ENCODE measurements around the gene ZNF568.

The ZNF568 gene

GRCh38 chr19:37007587-37008220, 91.6 kb downstream of the ZNF568 start:
- Histone ChIP-seq H3K36me3 (ENCODE audit: insufficient read depth, low read length) (no peaks in the 10 kb centered on the region), H3K4me2 (ENCODE audit: low read length) (no peak overlapping the region), H3K9ac (ENCODE audit: low read depth, low read length) (no peak overlapping the region), H3K27me3 (ENCODE audit: control insufficient read depth, insufficient read depth, low read length) (no peaks in the 10 kb centered on the region), H3K4me3 (ENCODE audit: low read length) (peak overlapping the region; percentile 52), H3K4me1 (ENCODE audit: control insufficient read depth, insufficient read depth, low read length) (no peaks in the 10 kb centered on the region), H3K9me3 (replicated peaks; ENCODE audit: low read length) (peaks cover 23% of the 10 kb centered on the region)

DNA sequence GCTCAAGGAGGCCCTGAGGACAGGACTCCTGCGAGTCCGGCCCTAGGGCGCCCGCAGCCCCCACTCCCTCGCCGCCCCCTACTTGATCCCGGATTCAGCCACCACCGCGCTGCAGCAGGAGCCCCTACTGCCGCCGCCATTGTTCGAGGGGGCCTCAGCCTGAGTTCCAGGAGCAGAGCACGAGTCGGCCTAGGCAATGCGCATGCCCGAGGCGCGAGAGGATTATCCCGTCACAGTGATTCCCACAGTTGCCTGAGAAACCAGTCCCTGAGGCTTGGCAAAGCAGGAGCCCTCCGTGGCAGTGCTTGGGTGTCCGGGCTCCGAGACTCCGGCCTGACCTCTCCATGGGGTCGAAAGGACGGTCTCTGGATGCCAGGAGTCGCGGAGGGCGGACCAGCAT, 93.7 kb downstream of the ZNF568 start:
- no peaks in the 10 kb centered on the region for H3K36me3 ChIP-seq (ENCODE audit: insufficient read depth, low read length)
- peaks cover 36% of the 10 kb centered on the region for H3K9me3 ChIP-seq (replicated peaks; ENCODE audit: low read length)
- no peak overlapping the region for H3K4me2 ChIP-seq (ENCODE audit: low read length)
- H3K4me3 ChIP-seq (ENCODE audit: low read length) = no peak overlapping the region
- no peaks in the 10 kb centered on the region for H3K27me3 ChIP-seq (ENCODE audit: control insufficient read depth, insufficient read depth, low read length)
- no peak overlapping the region for H3K9ac ChIP-seq (ENCODE audit: low read depth, low read length)
- no peaks in the 10 kb centered on the region for H3K4me1 ChIP-seq (ENCODE audit: control insufficient read depth, insufficient read depth, low read length)

- peaks cover 46% of the 10 kb centered on the region for H3K9me3 ChIP-seq (replicated peaks; ENCODE audit: low read length)
- no peaks in the 10 kb centered on the region for H3K36me3 ChIP-seq (ENCODE audit: insufficient read depth, low read length)
- no peaks in the 10 kb centered on the region for H3K27me3 ChIP-seq (ENCODE audit: control insufficient read depth, insufficient read depth, low read length)
- H3K9ac ChIP-seq (ENCODE audit: low read depth, low read length) = no peak overlapping the region
- no peaks in the 10 kb centered on the region for H3K4me1 ChIP-seq (ENCODE audit: control insufficient read depth, insufficient read depth, low read length)
- no peak overlapping the region for H3K4me3 ChIP-seq (ENCODE audit: low read length)
- H3K4me2 ChIP-seq (ENCODE audit: low read length) = no peak overlapping the region
These were observed 96.1 kb downstream of the ZNF568 start for GRCh38 chr19:37012093-37012745.

DNA sequence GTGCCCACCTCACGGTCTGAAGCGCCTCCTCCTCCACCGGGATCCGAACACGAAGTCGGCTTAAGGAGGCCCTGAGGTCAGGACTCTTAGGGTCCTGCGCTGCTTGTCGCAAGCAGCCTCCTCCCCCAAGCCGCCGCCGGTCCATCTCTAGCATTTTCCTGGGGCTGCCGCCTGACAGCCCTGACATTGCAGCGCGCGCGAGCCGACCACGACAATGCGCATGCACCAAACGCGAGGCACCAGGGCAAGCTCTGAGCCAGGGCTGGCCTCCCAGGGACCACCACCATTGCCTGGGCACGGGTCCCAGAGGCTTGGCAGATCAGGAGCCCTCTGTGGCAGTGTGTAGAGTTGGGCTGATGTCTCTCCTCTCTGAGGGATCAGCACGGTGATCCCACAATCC, 98.3 kb downstream of the ZNF568 start:
- no peak overlapping the region for H3K9ac ChIP-seq (ENCODE audit: low read depth, low read length)
- no peak overlapping the region for H3K4me3 ChIP-seq (ENCODE audit: low read length)
- H3K4me2 ChIP-seq (ENCODE audit: low read length) = no peak overlapping the region
- H3K4me1 ChIP-seq (ENCODE audit: control insufficient read depth, insufficient read depth, low read length) = no peaks in the 10 kb centered on the region
- no peaks in the 10 kb centered on the region for H3K36me3 ChIP-seq (ENCODE audit: insufficient read depth, low read length)
- peaks cover 40% of the 10 kb centered on the region for H3K9me3 ChIP-seq (replicated peaks; ENCODE audit: low read length)
- no peaks in the 10 kb centered on the region for H3K27me3 ChIP-seq (ENCODE audit: control insufficient read depth, insufficient read depth, low read length)

- Histone ChIP-seq H3K36me3 (ENCODE audit: insufficient read depth, low read length) (no peaks in the 10 kb centered on the region), H3K9me3 (replicated peaks; ENCODE audit: low read length) (no peaks in the 10 kb centered on the region), H3K4me1 (ENCODE audit: control insufficient read depth, insufficient read depth, low read length) (no peaks in the 10 kb centered on the region), H3K27me3 (ENCODE audit: control insufficient read depth, insufficient read depth, low read length) (no peaks in the 10 kb centered on the region), H3K4me3 (ENCODE audit: low read length) (no peak overlapping the region), H3K4me2 (ENCODE audit: low read length) (no peak overlapping the region), H3K9ac (ENCODE audit: low read depth, low read length) (no peak overlapping the region)
These were observed 129.0 kb downstream of the ZNF568 start for GRCh38 chr19:37045140-37045539.
